H1 (cell line): ENCODE data around the gene MYLK3. TPM values are rescaled to one million over a fixed set of nuclear protein-coding genes. Genes with fewer than 3 reads are reported as not detected.

Source experiments
- CTCF ChIA-PET: fragments of 300-600 bp; sonication (Branson Sonifier 250); formaldehyde crosslinking; loops from one replicate; lab custom pipeline; 2021; ENCODE audit not compliant: partially characterized antibody; lab: Charles Lee
- POLR2A ChIA-PET: fragments of 300-600 bp; sonication (Branson Sonifier 250); formaldehyde crosslinking; loops from one replicate; lab custom pipeline; 2021; ENCODE audit warnings: inconsistent platforms; ENCODE audit not compliant: partially characterized antibody; lab: Charles Lee
- DNase-seq, 2 experiments: peaks; one replicate each; pipeline versions ENCODE4 v3.0.0 to v3.0.0-alpha.2; 2010 to 2022; ENCODE audit warnings: low spot score in 2 of 2, low read depth in 1 of 2, mixed read lengths in 1 of 2
- FAIRE-seq: peaks from 2 replicates; lab custom pipeline; 2011; peaks lifted over from hg19 to GRCh38; lab: Jason Lieb, UNC
- H2AFZ ChIP-seq: 2 replicates; pipeline ENCODE4 v1.8.1; 2012; ENCODE audit warnings: low read length, inconsistent platforms
- H2AK5ac ChIP-seq: 2 replicates; pipeline ENCODE4 v1.6.1; 2013; ENCODE audit warnings: low read depth, low read length
- H2BK120ac ChIP-seq: replicated peaks from 2 replicates; pipeline ENCODE3; 2013; ENCODE audit warnings: low read depth, low read length, inconsistent platforms
- H2BK12ac ChIP-seq: 2 replicates; pipeline ENCODE4 v1.6.1; 2013; ENCODE audit warnings: low read depth, low read length
- H2BK15ac ChIP-seq: 2 replicates; pipeline ENCODE4 v1.6.1; 2013; ENCODE audit warnings: low read length
- H2BK20ac ChIP-seq: 2 replicates; pipeline ENCODE4 v1.6.1; 2013; ENCODE audit warnings: low read length
- H2BK5ac ChIP-seq: 2 replicates; pipeline ENCODE4 v1.6.1; 2013; ENCODE audit warnings: low read depth, low read length
- H3K14ac ChIP-seq: 2 replicates; pipeline ENCODE4 v1.6.1; 2013; ENCODE audit warnings: inconsistent platforms; ENCODE audit not compliant: insufficient read length
- H3K18ac ChIP-seq: 2 replicates; pipeline ENCODE4 v1.6.1; 2013; ENCODE audit warnings: low read length; ENCODE audit errors: extremely low read depth
- H3K23ac ChIP-seq: 2 replicates; pipeline ENCODE4 v1.6.1; 2013; ENCODE audit warnings: inconsistent platforms; ENCODE audit not compliant: insufficient read length
- H3K23me2 ChIP-seq: 2 replicates; pipeline ENCODE4 v1.6.1; 2013; ENCODE audit warnings: low read depth, low read length
- H3K27ac ChIP-seq: 2 replicates; pipeline ENCODE4 v1.6.1; 2011; ENCODE audit warnings: low read depth, low read length, inconsistent platforms
- H3K27me3 ChIP-seq, 4 experiments: replicated peaks in 1 of 4; 1 replicate in 1 of 4; 2 replicates in 3 of 4; pipeline versions ENCODE4 v1.6.1 to v1.8.1; 2011 to 2013; ENCODE audit warnings: low read length in 3 of 4, mild to moderate bottlenecking in 3 of 4, inconsistent platforms in 2 of 4, mixed read lengths in 2 of 4, moderate library complexity in 1 of 4; ENCODE audit not compliant: control insufficient read depth in 3 of 4, insufficient read depth in 3 of 4; ENCODE audit errors: extremely low read depth in 1 of 4
- H3K36me3 ChIP-seq, 4 experiments: 2 replicates each; pipeline versions ENCODE4 v1.6.1 to v1.8.1; 2011 to 2013; ENCODE audit warnings: mild to moderate bottlenecking in 4 of 4, low read length in 3 of 4, moderate library complexity in 2 of 4, control low read depth in 1 of 4, inconsistent platforms in 1 of 4; ENCODE audit not compliant: insufficient read depth in 4 of 4, control insufficient read depth in 2 of 4
- H3K4ac ChIP-seq: replicated peaks from 2 replicates; pipeline ENCODE3; 2013; ENCODE audit warnings: low read length, low read depth, mixed read lengths, inconsistent platforms; ENCODE audit not compliant: insufficient read length
- H3K4me1 ChIP-seq, 4 experiments: replicated peaks in 1 of 4; 1 replicate in 1 of 4; 2 replicates in 3 of 4; pipeline versions ENCODE4 v1.6.1 to v1.8.1; 2011 to 2013; ENCODE audit warnings: low read length in 3 of 4, inconsistent platforms in 2 of 4, mixed read lengths in 1 of 4; ENCODE audit not compliant: insufficient read depth in 4 of 4, control insufficient read depth in 3 of 4
- H3K4me2 ChIP-seq, 2 experiments: 2 replicates each; pipeline versions ENCODE4 v1.6.1 to v1.8.1; 2011 to 2013; ENCODE audit warnings: low read depth in 2 of 2, low read length in 2 of 2, control low read depth in 1 of 2, inconsistent platforms in 1 of 2, mild to moderate bottlenecking in 1 of 2; ENCODE audit not compliant: insufficient read depth in 1 of 2
- H3K4me3 ChIP-seq, 4 experiments: fragments of 200-600, 300-600 bp in 1 of 4; sonication (generic), shearing (Covaris generic), sonication (Bioruptor Twin) in 1 of 4; 2 replicates each; pipeline versions ENCODE4 v1.5.1 to v1.8.1; 2011 to 2016; ENCODE audit warnings: low read length in 4 of 4, low read depth in 3 of 4, control low read depth in 2 of 4, inconsistent platforms in 2 of 4, mild to moderate bottlenecking in 2 of 4, mixed read lengths in 1 of 4, moderate library complexity in 1 of 4; ENCODE audit not compliant: insufficient read depth in 2 of 4; ENCODE audit errors: extremely low read depth in 1 of 4
- H3K56ac ChIP-seq: replicated peaks from 2 replicates; pipeline ENCODE3; 2013; ENCODE audit warnings: low read depth, mild to moderate bottlenecking, mixed read lengths, low read length, inconsistent platforms; ENCODE audit not compliant: insufficient read length
- H3K79me1 ChIP-seq: 2 replicates; pipeline ENCODE4 v1.6.1; 2013; ENCODE audit warnings: low read depth, low read length, control low read depth
- H3K79me2 ChIP-seq, 2 experiments: 2 replicates each; pipeline versions ENCODE4 v1.6.1 to v1.8.1; 2012 to 2013; ENCODE audit warnings: low read length in 2 of 2, mild to moderate bottlenecking in 2 of 2, inconsistent platforms in 1 of 2; ENCODE audit not compliant: insufficient read depth in 2 of 2, control insufficient read depth in 1 of 2
- H3K9ac ChIP-seq, 4 experiments: replicated peaks in 1 of 4; 1 replicate in 1 of 4; 2 replicates in 3 of 4; pipeline versions ENCODE4 v1.6.1 to v1.8.1; 2011 to 2013; ENCODE audit warnings: low read depth in 3 of 4, low read length in 3 of 4, control low read depth in 2 of 4, mild to moderate bottlenecking in 2 of 4, moderate library complexity in 2 of 4, inconsistent platforms in 1 of 4; ENCODE audit errors: extremely low read depth in 1 of 4
- H3K9me3 ChIP-seq, 2 experiments: 2 replicates each; pipeline versions ENCODE4 v1.6.1 to v1.8.1; 2012 to 2013; ENCODE audit warnings: mild to moderate bottlenecking in 2 of 2, moderate library complexity in 2 of 2, control low read depth in 1 of 2, inconsistent platforms in 1 of 2, low read depth in 1 of 2, low read length in 1 of 2, mixed read lengths in 1 of 2; ENCODE audit not compliant: insufficient read depth in 2 of 2
- H4K20me1 ChIP-seq, 2 experiments: replicated peaks in 1 of 2; 2 replicates each; pipeline versions ENCODE3 to v1.8.1; 2011 to 2013; ENCODE audit warnings: inconsistent platforms in 2 of 2, low read length in 2 of 2, mild to moderate bottlenecking in 1 of 2; ENCODE audit not compliant: insufficient read depth in 2 of 2, control insufficient read depth in 1 of 2
- H4K5ac ChIP-seq: 2 replicates; pipeline ENCODE4 v1.6.1; 2013; ENCODE audit warnings: low read length, low read depth, mixed read lengths, inconsistent platforms; ENCODE audit not compliant: insufficient read length
- H4K8ac ChIP-seq: 2 replicates; pipeline ENCODE4 v1.8.0; 2013; ENCODE audit warnings: mild to moderate bottlenecking, moderate library complexity, low read length, inconsistent platforms; ENCODE audit not compliant: insufficient read depth; ENCODE audit errors: extremely low read depth
- H4K91ac ChIP-seq: replicated peaks from 2 replicates; pipeline ENCODE3; 2013; ENCODE audit warnings: low read length, mixed read lengths, inconsistent platforms; ENCODE audit not compliant: insufficient read length
- CEBPB ChIP-seq: IDR thresholded peaks from 2 replicates; pipeline ENCODE4 v1.6.1; 2012; ENCODE audit warnings: low read depth, low read length
- EGR1 ChIP-seq: IDR thresholded peaks from 2 replicates; pipeline ENCODE4 v1.6.1; 2011; ENCODE audit warnings: low read depth, low read length, borderline replicate concordance
- FOSL1 ChIP-seq: IDR thresholded peaks from 2 replicates; pipeline ENCODE4 v1.6.1; 2011; ENCODE audit warnings: mild to moderate bottlenecking, low read depth, low read length, moderate library complexity; ENCODE audit not compliant: insufficient read depth
- JUND ChIP-seq: IDR thresholded peaks from 2 replicates; pipeline ENCODE4 v1.6.1; 2011; ENCODE audit warnings: mild to moderate bottlenecking, improper control_type of control experiment, low read length
- KDM5A ChIP-seq: fragments of 200-600 bp; IDR thresholded peaks from 2 replicates; pipeline ENCODE4 v1.7.1; 2012; ENCODE audit warnings: mild to moderate bottlenecking, low read length, inconsistent platforms, mixed read lengths
- NRF1 ChIP-seq: IDR thresholded peaks from 2 replicates; pipeline ENCODE4 v1.6.1; 2011; ENCODE audit warnings: mild to moderate bottlenecking, low read depth, low read length, improper control_type of control experiment
- POU5F1 ChIP-seq: IDR thresholded peaks from 2 replicates; pipeline ENCODE4 v1.6.1; 2011; ENCODE audit warnings: low read depth, mild to moderate bottlenecking, low read length, moderate library complexity
- RBBP5 ChIP-seq: IDR thresholded peaks from 2 replicates; pipeline ENCODE4 v1.7.1; 2012; ENCODE audit warnings: low read depth, mild to moderate bottlenecking, inconsistent platforms, low read length, moderate library complexity, borderline replicate concordance
- SAP30 ChIP-seq: fragments of 300-600 bp; sonication (generic); IDR thresholded peaks from 2 replicates; pipeline ENCODE4 v1.7.1; 2012; ENCODE audit warnings: low read length, moderate library complexity, mild to moderate bottlenecking, inconsistent platforms; ENCODE audit not compliant: insufficient read depth, insufficient replicate concordance
- SIN3A ChIP-seq, 2 experiments: IDR thresholded peaks in 1 of 2; conservative IDR thresholded peaks in 1 of 2; 2 replicates each; pipeline ENCODE4 v1.6.1; 2011 to 2012; ENCODE audit warnings: low read length in 2 of 2, improper control_type of control experiment in 1 of 2, low read depth in 1 of 2, mild to moderate bottlenecking in 1 of 2
- TAF7 ChIP-seq: optimal IDR thresholded peaks from 2 replicates; pipeline ENCODE3; 2011; ENCODE audit warnings: low read depth, mild to moderate bottlenecking, inconsistent platforms, low read length, moderate library complexity, borderline replicate concordance
- YY1 ChIP-seq: IDR thresholded peaks from 2 replicates; pipeline ENCODE4 v1.6.1; 2011; ENCODE audit warnings: low read depth, mild to moderate bottlenecking, low read length
- ZNF274 ChIP-seq: IDR thresholded peaks from 2 replicates; pipeline ENCODE4 v1.7.0; 2012; ENCODE audit warnings: low read length, borderline replicate concordance; ENCODE audit errors: extremely low read depth
- WGBS, 2 experiments: shearing (Covaris generic) in 1 of 2; methylation state at CpG; one replicate each; pipeline versions ENCODE4 v1.1.6 to v1.1.7; 2013 to 2015; ENCODE audit warnings: low lambda C conversion rate in 2 of 2, mixed read lengths in 2 of 2, inconsistent platforms in 1 of 2, low coverage in 1 of 2, missing lambda C conversion rate in 1 of 2; ENCODE audit not compliant: insufficient replicate concordance in 2 of 2, insufficient coverage in 1 of 2, insufficient read length in 1 of 2; ENCODE audit errors: extremely low coverage in 1 of 2, missing lambda C conversion rate in 1 of 2; 5-methylcytosine and 5-hydroxymethylcytosine counted together
- polyA plus RNA-seq, 7 experiments: library from polyadenylated mRNA; depleted of rRNA in 3 of 7; stranded (reverse) in 5 of 7; unstranded in 2 of 7; fragments of >200 nt in 5 of 7; fragments of 200-250 nt in 2 of 7; gene quantifications; 1 replicate in 5 of 7; 2 replicates in 1 of 7; 4 replicates in 1 of 7; pipeline versions ENCODE4 v1.2.1 to v1.2.3, GENCODE V29; 2011 to 2013; ENCODE audit warnings: missing spikeins in 2 of 7, mixed read lengths in 2 of 7
- total RNA-seq: library from RNA; stranded (reverse); fragmentation: NEBNext Ultra II Directional; extraction: Animal tissue kit (Norgen Biotek cat#: 25700); gene quantifications from 2 replicates; pipeline ENCODE4 v1.2.1, GENCODE V29; 2021

Gene MYLK3
- total and polyA plus RNA-seq, 2 of the 8 experiments (the other 6 are each of a cell fraction or from before 2014, with no cell fraction given): 0.14 to 0.35 TPM

DNA sequence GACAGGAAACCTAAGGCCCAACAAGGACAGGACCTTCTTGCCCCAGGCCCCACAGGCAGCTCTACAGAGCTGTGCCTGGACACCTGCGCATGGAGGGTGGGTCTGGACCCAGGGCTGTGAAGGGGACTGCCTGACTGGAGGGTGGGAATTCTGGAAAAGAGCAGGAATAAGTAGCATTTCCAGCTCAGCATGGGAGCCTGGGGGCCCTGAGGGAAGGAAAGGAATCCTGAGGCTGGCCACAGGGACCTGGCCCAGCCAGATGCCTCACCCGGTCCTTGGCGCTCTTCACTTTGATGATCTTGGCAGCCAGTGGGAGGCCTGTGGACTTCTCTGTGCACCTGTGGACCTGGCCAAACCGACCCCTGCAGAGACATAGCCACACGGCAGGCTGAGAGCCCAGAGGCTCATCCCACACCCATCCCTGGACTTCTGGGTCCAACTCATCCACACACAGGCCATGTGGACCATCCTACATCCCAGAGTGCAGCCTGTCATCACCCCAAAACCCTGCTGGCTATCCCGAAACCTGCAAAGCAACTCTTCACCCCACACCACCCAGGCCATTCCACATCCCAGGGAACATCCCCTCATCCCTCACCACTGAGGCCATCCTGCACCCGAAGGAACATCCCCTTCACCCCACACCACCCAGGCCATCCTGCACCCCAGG is 18.7 kb downstream of the MYLK3 start:
- POLR2A ChIA-PET: interaction anchor here (1.2 to 1.4 kb wide), 2 partner anchors 39 to 41 kb away, joined by 3 to 4 read pairs; partner anchors contain the start of gene ORC6
- no peak overlapping the region for H3K56ac ChIP-seq
- no peak overlapping the region for H4K5ac ChIP-seq
- H3K4me1 ChIP-seq: no peaks in the 10 kb centered on the region
- H3K14ac ChIP-seq: no peak overlapping the region
- no peak overlapping the region for H2AK5ac ChIP-seq
- no peaks in the 10 kb centered on the region for H3K79me1 ChIP-seq
- DNase-seq: no peak
- H2AFZ ChIP-seq: no peak overlapping the region
- H2BK120ac ChIP-seq: no peak overlapping the region
- no peak for FAIRE-seq
- H4K91ac ChIP-seq: no peak overlapping the region
- TF ChIP-seq NRF1 (no peak), EGR1 (no peak), FOSL1 (no peak), KDM5A (no peak), POU5F1 (no peak), RBBP5 (no peak), YY1 (no peak), CEBPB (no peak), JUND (no peak), ZNF274 (no peak), SAP30 (no peak), TAF7 (no peak), SIN3A (conservative IDR thresholded peaks at IDR 0.05 in 1 of 2, IDR thresholded peaks at IDR 0.05 in 1 of 2; ENCODE audit: low read depth in 1 of 2, low read length in 2 of 2) (no peak)
- H4K8ac ChIP-seq: no peak overlapping the region
- no peak overlapping the region for H2BK20ac ChIP-seq
- H4K20me1 ChIP-seq: no peaks in the 10 kb centered on the region
- no peak overlapping the region for H2BK15ac ChIP-seq
- H3K4me3 ChIP-seq: no peak overlapping the region
- no peak overlapping the region for H3K4ac ChIP-seq
- H3K9me3 ChIP-seq: 0 out of 4 replicates have a peak, but pooled peaks cover 0 to 1% of the 10 kb centered on the region in 2 experiments
- no peak overlapping the region for H3K4me2 ChIP-seq
- 96% methylated on average over 7 of the region's 7 CpGs; no CpG with 5 or more reads in 1 of the 2 experiments for WGBS, 2 experiments
- H3K79me2 ChIP-seq: no peaks in the 10 kb centered on the region
- H2BK5ac ChIP-seq: no peak overlapping the region
- H3K36me3 ChIP-seq: no peaks in the 10 kb centered on the region
- H3K18ac ChIP-seq: no peak overlapping the region
- no peaks in the 10 kb centered on the region for H3K23me2 ChIP-seq
- CTCF ChIA-PET: interaction anchor here (1.5 kb wide), 1 partner anchor 30 kb away, joined by 3 read pairs; no protein-coding TSS in a partner anchor
- H3K27me3 ChIP-seq: no peaks in the 10 kb centered on the region
- no peak overlapping the region for H3K27ac ChIP-seq
- H3K23ac ChIP-seq: no peak overlapping the region
- H3K9ac ChIP-seq: no peak overlapping the region
- no peak overlapping the region for H2BK12ac ChIP-seq
